ENCODE measurements around the gene TMEM63A. TPM values are rescaled to one million over a fixed set of nuclear protein-coding genes. Genes with fewer than 3 reads are reported as not detected.
"Not testable (repeated sequence)": the region's sequence is repeated elsewhere in the genome, so short reads cannot be mapped to it uniquely, and the experiment has no call there.

Gene TMEM63A
- total RNA-seq: 38.1 TPM

DNA sequence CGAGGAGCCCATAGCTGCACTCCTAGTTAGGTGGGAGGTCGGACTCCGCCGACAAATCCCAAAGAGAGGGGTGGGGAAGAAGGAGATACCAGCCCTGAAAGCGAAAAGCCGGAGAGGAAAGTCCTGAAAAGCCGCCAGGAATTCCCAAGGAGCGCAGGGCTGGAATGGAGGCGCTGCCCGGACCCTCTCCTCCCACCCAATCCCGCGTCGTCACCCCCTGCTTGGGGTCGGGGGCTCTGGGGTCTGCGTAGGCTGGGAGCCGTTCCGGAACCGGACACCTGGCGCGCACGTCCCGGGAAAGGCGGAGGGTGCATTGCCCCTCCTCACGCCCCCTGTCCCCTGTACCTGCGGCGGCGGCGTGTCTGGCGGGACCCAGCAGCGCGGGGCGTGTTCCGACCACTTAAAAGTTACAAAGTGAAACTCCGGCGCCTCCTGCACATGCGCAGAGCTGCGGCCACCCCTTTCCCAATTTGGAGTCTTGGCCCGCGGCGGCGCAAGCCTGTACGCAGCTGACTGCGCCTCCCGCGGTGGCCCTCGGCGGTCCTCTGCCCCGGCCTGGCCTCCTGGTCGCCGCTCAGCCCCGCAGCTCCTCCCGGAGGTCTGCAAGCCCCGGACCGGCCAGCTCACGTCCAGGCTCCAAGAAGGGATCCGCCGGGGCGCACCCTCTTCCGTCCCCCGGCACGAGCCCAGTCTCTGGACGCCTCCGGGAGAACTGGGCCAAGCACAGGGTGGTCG, at the start of gene TMEM63A:
TSS of gene TMEM63A (minus strand) at position 422 of the 735 bp plus-strand sequence. CDS start 4,800 bp downstream, outside the sequence.
- H3K36me3 ChIP-seq: no peaks in the 10 kb centered on the region
- H3K27ac ChIP-seq: peak within 1 kb of the TSS; percentile 92
- H3K9me3 ChIP-seq: no peaks in the 10 kb centered on the region
- peaks cover 57% of the 10 kb centered on the region for H3K4me1 ChIP-seq
- no peaks in the 10 kb centered on the region for H3K27me3 ChIP-seq
- TF ChIP-seq POLR2AphosphoS5 (IDR thresholded peaks at IDR 0.05; ENCODE audit: insufficient read depth in 1 of 2, low read depth in 1 of 2) (peak; percentile 78 to 92), POLR2A (IDR thresholded peaks at IDR 0.05) (peak in 1 of 2 donors; percentile 73)
- TF ChIP-seq, protein P1, sequence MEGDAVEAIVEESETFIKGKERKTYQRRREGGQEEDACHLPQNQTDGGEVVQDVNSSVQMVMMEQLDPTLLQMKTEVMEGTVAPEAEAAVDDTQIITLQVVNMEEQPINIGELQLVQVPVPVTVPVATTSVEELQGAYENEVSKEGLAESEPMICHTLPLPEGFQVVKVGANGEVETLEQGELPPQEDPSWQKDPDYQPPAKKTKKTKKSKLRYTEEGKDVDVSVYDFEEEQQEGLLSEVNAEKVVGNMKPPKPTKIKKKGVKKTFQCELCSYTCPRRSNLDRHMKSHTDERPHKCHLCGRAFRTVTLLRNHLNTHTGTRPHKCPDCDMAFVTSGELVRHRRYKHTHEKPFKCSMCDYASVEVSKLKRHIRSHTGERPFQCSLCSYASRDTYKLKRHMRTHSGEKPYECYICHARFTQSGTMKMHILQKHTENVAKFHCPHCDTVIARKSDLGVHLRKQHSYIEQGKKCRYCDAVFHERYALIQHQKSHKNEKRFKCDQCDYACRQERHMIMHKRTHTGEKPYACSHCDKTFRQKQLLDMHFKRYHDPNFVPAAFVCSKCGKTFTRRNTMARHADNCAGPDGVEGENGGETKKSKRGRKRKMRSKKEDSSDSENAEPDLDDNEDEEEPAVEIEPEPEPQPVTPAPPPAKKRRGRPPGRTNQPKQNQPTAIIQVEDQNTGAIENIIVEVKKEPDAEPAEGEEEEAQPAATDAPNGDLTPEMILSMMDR (IDR thresholded peaks at IDR 0.05): peak in 2 of 3 experiments; percentile 29 to 42
- H3K4me3 ChIP-seq: peak within 1 kb of the TSS; percentile 94
- intact Hi-C loops (cut with DNase I): loop anchor here (10.0 kb wide), 1 partner anchor 107 kb away; the partner anchor contains the start of gene SRP9
- no peak for DNase-seq (ENCODE audit: extremely low spot score in 2 of 2)

- Histone ChIP-seq H3K4me1 (no peaks in the 10 kb centered on the region), H3K27ac (no peak overlapping the region), H3K4me3 (no peak overlapping the region), H3K27me3 (no peaks in the 10 kb centered on the region), H3K36me3 (no peaks in the 10 kb centered on the region), H3K9me3 (no peaks in the 10 kb centered on the region)
- intact Hi-C loops (cut with DNase I): no loop called here
- TF ChIP-seq POLR2AphosphoS5 (IDR thresholded peaks at IDR 0.05; ENCODE audit: insufficient read depth in 1 of 2, low read depth in 1 of 2) (no peak), POLR2A (IDR thresholded peaks at IDR 0.05) (no peak)
- TF ChIP-seq, protein P1 (IDR thresholded peaks at IDR 0.05): no peak
- DNase-seq (ENCODE audit: extremely low spot score in 2 of 2): no peak
Measured at GRCh38 chr1:225931270-225932136, 49.3 kb upstream of the TMEM63A start.

- Histone ChIP-seq H3K36me3 (no peaks in the 10 kb centered on the region), H3K4me1 (no peaks in the 10 kb centered on the region), H3K4me3 (no peak overlapping the region), H3K27me3 (no peaks in the 10 kb centered on the region), H3K9me3 (no peaks in the 10 kb centered on the region), H3K27ac (no peak overlapping the region)
- no peak for DNase-seq (ENCODE audit: extremely low spot score in 2 of 2)
- TF ChIP-seq, protein P1 (IDR thresholded peaks at IDR 0.05): no peak
- no peak for TF ChIP-seq POLR2A (IDR thresholded peaks at IDR 0.05)
- TF ChIP-seq POLR2AphosphoS5 (IDR thresholded peaks at IDR 0.05; ENCODE audit: insufficient read depth in 1 of 2, low read depth in 1 of 2): no peak
- intact Hi-C loops (cut with DNase I): no loop called here
Measured at GRCh38 chr1:225930566-225930965, 48.4 kb upstream of the TMEM63A start.

GRCh38 chr1:225929462-225929861, 47.3 kb upstream of the TMEM63A start:
- H3K4me3 ChIP-seq; DNase-seq (ENCODE audit: extremely low spot score in 2 of 2); H3K27ac ChIP-seq; H3K4me1 ChIP-seq; intact Hi-C loops (cut with DNase I); H3K36me3 ChIP-seq; H3K27me3 ChIP-seq; H3K9me3 ChIP-seq: not testable (repeated sequence)

DNA sequence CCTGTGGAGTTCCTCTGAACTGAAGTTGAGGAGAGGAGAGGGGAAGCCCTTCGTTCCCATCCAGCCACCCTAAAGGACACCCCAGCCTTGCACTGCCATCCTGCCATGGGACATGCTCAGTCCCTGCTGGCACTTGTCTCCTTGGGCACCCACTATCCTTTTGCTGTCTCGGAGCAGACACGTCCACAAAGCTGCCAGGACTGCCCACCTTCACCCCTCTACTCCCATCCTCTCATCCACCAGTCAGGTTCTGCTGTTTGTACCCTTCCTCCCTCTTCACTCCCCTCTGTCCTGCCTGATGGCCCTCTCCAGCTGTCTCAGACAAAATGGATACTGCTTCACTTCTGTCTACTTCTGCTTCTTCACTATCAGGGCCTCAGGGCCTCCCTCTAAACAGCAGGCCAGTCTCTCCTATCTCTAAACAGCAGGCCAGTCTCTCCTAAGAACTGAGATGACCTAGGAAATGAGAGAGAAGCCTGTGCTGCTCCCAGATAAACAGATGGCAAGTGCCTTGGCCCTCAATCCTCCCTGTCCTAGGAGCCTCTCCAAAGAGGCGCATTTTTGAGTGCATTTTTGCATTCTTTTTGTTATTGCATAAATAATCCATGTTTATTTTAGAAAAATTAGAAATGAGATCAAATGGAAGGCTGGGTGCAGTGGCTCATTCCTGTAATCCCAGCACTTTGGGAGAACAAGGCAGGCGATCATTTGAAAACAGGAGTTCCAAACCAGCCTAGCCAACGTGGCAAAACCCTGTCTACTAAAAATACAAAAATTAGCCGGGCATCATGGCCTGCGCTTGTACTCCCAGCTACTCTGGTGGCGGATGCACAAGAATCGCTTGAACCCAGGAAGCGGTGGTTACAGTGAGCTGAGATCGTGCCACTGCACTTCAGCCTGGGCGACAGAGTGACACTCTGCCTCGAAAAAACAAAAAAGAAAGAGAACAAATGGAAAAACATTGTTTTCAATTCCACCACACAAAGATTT, 46.3 kb upstream of the TMEM63A start:
- intact Hi-C loops (cut with DNase I): no loop called here

More for the DNA sequence above, 46.3 kb upstream of the TMEM63A start:
- Histone ChIP-seq H3K4me1 (peaks cover 8% of the 10 kb centered on the region), H3K36me3 (no peaks in the 10 kb centered on the region), H3K9me3 (no peaks in the 10 kb centered on the region), H3K4me3 (no peak overlapping the region), H3K27ac (no peak overlapping the region), H3K27me3 (no peaks in the 10 kb centered on the region)
- TF ChIP-seq POLR2AphosphoS5 (IDR thresholded peaks at IDR 0.05; ENCODE audit: insufficient read depth in 1 of 2, low read depth in 1 of 2): no peak
- no peak for TF ChIP-seq POLR2A (IDR thresholded peaks at IDR 0.05)
- TF ChIP-seq, protein P1 (IDR thresholded peaks at IDR 0.05): no peak
- DNase-seq (ENCODE audit: extremely low spot score in 2 of 2): no peak
